Measurements from ENCODE around the gene SEZ6L.

Gene SEZ6L

GRCh38 chr22:26162926-26163325 lies 6.3 kb upstream of the SEZ6L start:
- no peak for TF ChIP-seq CTCF (IDR thresholded peaks at IDR 0.05; ENCODE audit: low read depth, low read length)
- no peak overlapping the region for H3K4me3 ChIP-seq (ENCODE audit: low read depth, low read length)

GRCh38 chr22:26164174-26164573 lies 5.1 kb upstream of the SEZ6L start:
- no peak for TF ChIP-seq CTCF (IDR thresholded peaks at IDR 0.05; ENCODE audit: low read depth, low read length)
- no peak overlapping the region for H3K4me3 ChIP-seq (ENCODE audit: low read depth, low read length)

GRCh38 chr22:26168330-26168851 lies 871 bp upstream of the SEZ6L start:
- TF ChIP-seq CTCF (IDR thresholded peaks at IDR 0.05; ENCODE audit: low read depth, low read length): no peak
- no peak overlapping the region for H3K4me3 ChIP-seq (ENCODE audit: low read depth, low read length)

GRCh38 chr22:26168939-26169314 lies 335 bp upstream of the SEZ6L start:
- no peak for TF ChIP-seq CTCF (IDR thresholded peaks at IDR 0.05; ENCODE audit: low read depth, low read length)
- no peak overlapping the region for H3K4me3 ChIP-seq (ENCODE audit: low read depth, low read length)

GRCh38 chr22:26170112-26170492 lies 840 bp downstream of the SEZ6L start:
- H3K4me3 ChIP-seq (ENCODE audit: low read depth, low read length): no peak overlapping the region
- no peak for TF ChIP-seq CTCF (IDR thresholded peaks at IDR 0.05; ENCODE audit: low read depth, low read length)

- H3K4me3 ChIP-seq (ENCODE audit: low read depth, low read length): no peak overlapping the region
Observed at GRCh38 chr22:26170795-26171580, 1.7 kb downstream of the SEZ6L start.

More at GRCh38 chr22:26170795-26171580, 1.7 kb downstream of the SEZ6L start:
- TF ChIP-seq CTCF (IDR thresholded peaks at IDR 0.05; ENCODE audit: low read depth, low read length): no peak
